ENCODE measurements around the gene MYLK4. TPM values are rescaled to one million over a fixed set of nuclear protein-coding genes. Genes with fewer than 3 reads are reported as not detected.

Gene MYLK4
- total RNA-seq, 4 donors from 2014 or later = 0.33 to 0.45 (median 0.38) TPM

- no peak overlapping the region for H3K27ac ChIP-seq (replicated peaks in 1 of 4)
- H3K4me3 ChIP-seq = no peak overlapping the region
- TF ChIP-seq POLR2AphosphoS5 (IDR thresholded peaks at IDR 0.05) (no peak), CTCF (IDR thresholded peaks at IDR 0.05) (peak in 2 of 3 experiments; percentile 28 to 44), POLR2A (IDR thresholded peaks at IDR 0.05; ENCODE audit: low read depth) (no peak), EP300 (IDR thresholded peaks at IDR 0.05) (no peak)
- WGBS = 80% methylated on average over 8 of the region's 8 CpGs
- H3K4me1 ChIP-seq = peaks cover 3 to 18% (median 17%) of the 10 kb centered on the region in 4 donors
- intact Hi-C loops (cut with DNase I) = no loop called here
- no peak for DNase-seq (ENCODE audit: extremely low spot score)
- no peaks in the 10 kb centered on the region for H3K9me3 ChIP-seq
- no peaks in the 10 kb centered on the region for H3K36me3 ChIP-seq
- no peaks in the 10 kb centered on the region for H3K27me3 ChIP-seq
Measured at GRCh38 chr6:2760882-2761842, 10.4 kb upstream of the MYLK4 start.

GRCh38 chr6:2758980-2759379 lies 8.3 kb upstream of the MYLK4 start:
- Histone ChIP-seq H3K36me3 (no peaks in the 10 kb centered on the region), H3K4me3 (no peak overlapping the region), H3K27me3 (no peaks in the 10 kb centered on the region), H3K27ac (replicated peaks in 1 of 4) (no peak overlapping the region), H3K9me3 (no peaks in the 10 kb centered on the region), H3K4me1 (peaks cover 0 to 12% (median 10%) of the 10 kb centered on the region in 4 donors)
- no peak for DNase-seq (ENCODE audit: extremely low spot score)
- 87% methylated on average over 3 of the region's 3 CpGs for WGBS
- intact Hi-C loops (cut with DNase I) = no loop called here
- TF ChIP-seq POLR2A (IDR thresholded peaks at IDR 0.05; ENCODE audit: low read depth) (no peak), EP300 (IDR thresholded peaks at IDR 0.05) (no peak), CTCF (IDR thresholded peaks at IDR 0.05) (no peak), POLR2AphosphoS5 (IDR thresholded peaks at IDR 0.05) (no peak)

- H3K4me3 ChIP-seq = no peak overlapping the region
- DNase-seq (ENCODE audit: extremely low spot score) = no peak
- 70% methylated on average over 3 of the region's 3 CpGs for WGBS
- H3K27ac ChIP-seq (replicated peaks in 1 of 4) = peak overlapping the region in 3 of 4 donors; percentile 16 to 49 (median 38)
- no peaks in the 10 kb centered on the region for H3K36me3 ChIP-seq
- peaks cover 0 to 12% (median 9%) of the 10 kb centered on the region in 4 donors for H3K4me1 ChIP-seq
- intact Hi-C loops (cut with DNase I) = no loop called here
- TF ChIP-seq EP300 (IDR thresholded peaks at IDR 0.05) = no peak
- no peak for TF ChIP-seq CTCF (IDR thresholded peaks at IDR 0.05)
- H3K27me3 ChIP-seq = no peaks in the 10 kb centered on the region
- H3K9me3 ChIP-seq = no peaks in the 10 kb centered on the region
Measured at GRCh38 chr6:2756687-2757224, 6.0 kb upstream of the MYLK4 start.

- H3K27ac ChIP-seq (replicated peaks in 1 of 4) = peak overlapping the region in 2 of 4 donors; percentile 38 to 49
Measured at GRCh38 chr6:2756241-2756640, 5.5 kb upstream of the MYLK4 start.

More at GRCh38 chr6:2756241-2756640, 5.5 kb upstream of the MYLK4 start:
- peaks cover 0 to 12% (median 9%) of the 10 kb centered on the region in 4 donors for H3K4me1 ChIP-seq
- H3K4me3 ChIP-seq = no peak overlapping the region
- H3K27me3 ChIP-seq = no peaks in the 10 kb centered on the region
- no peaks in the 10 kb centered on the region for H3K9me3 ChIP-seq
- WGBS = 70% methylated on average over 2 of the region's 2 CpGs
- no peak for DNase-seq (ENCODE audit: extremely low spot score)
- no peaks in the 10 kb centered on the region for H3K36me3 ChIP-seq
- TF ChIP-seq EP300 (IDR thresholded peaks at IDR 0.05) (no peak), POLR2AphosphoS5 (IDR thresholded peaks at IDR 0.05) (no peak), CTCF (IDR thresholded peaks at IDR 0.05) (no peak), POLR2A (IDR thresholded peaks at IDR 0.05; ENCODE audit: low read depth) (no peak)
- intact Hi-C loops (cut with DNase I) = no loop called here
